HepG2 (cell line): ENCODE results near the gene ZMYND8. TPM values are rescaled to one million over a fixed set of nuclear protein-coding genes. Genes with fewer than 3 reads are reported as not detected.
A peak's percentile ranks its signal among the peaks of the same experiment; 100 is the strongest.

Source experiments
- CEBPG ChIP-seq: IDR thresholded peaks from 2 replicates; pipeline ENCODE4 v1.6.1; 2016
- ONECUT2 ChIP-seq: sonication (generic); formaldehyde crosslinking; IDR thresholded peaks from 2 replicates; pipeline ENCODE4 v1.4.0; 2020; ENCODE audit warnings: missing genetic modification reagents
- PAWR ChIP-seq: sonication (generic); formaldehyde crosslinking; IDR thresholded peaks from 2 replicates; pipeline ENCODE4 v1.4.0; 2020; ENCODE audit warnings: missing genetic modification reagents, mild to moderate bottlenecking, borderline replicate concordance
- PAX8 ChIP-seq: sonication (generic); formaldehyde crosslinking; IDR thresholded peaks from 2 replicates; pipeline ENCODE4 v1.8.0; 2022; ENCODE audit warnings: mild to moderate bottlenecking, missing genetic modification reagents, borderline replicate concordance
- SOX13 ChIP-seq, 3 experiments: fragments of 450-650 bp in 1 of 3; sonication (generic) in 1 of 3; formaldehyde crosslinking in 1 of 3; IDR thresholded peaks in 2 of 3; conservative IDR thresholded peaks in 1 of 3; 2 replicates each; pipeline versions ENCODE4 v1.5.0 to v1.6.1; 2016 to 2020; ENCODE audit warnings: antibody characterized with exemption in 1 of 3, mild to moderate bottlenecking in 1 of 3, missing compliant biosample characterization in 1 of 3, missing genetic modification reagents in 1 of 3, moderate library complexity in 1 of 3
- SPEN ChIP-seq: sonication (generic); formaldehyde crosslinking; IDR thresholded peaks from 2 replicates; pipeline ENCODE4 v1.5.1; 2020; ENCODE audit warnings: low read depth, mild to moderate bottlenecking, missing genetic modification reagents
- ZBED4 ChIP-seq: sonication (generic); formaldehyde crosslinking; IDR thresholded peaks from 2 replicates; pipeline ENCODE4 v1.4.0; 2020; ENCODE audit warnings: missing genetic modification reagents, borderline replicate concordance
- ZBTB44 ChIP-seq: sonication (generic); formaldehyde crosslinking; IDR thresholded peaks from 2 replicates; pipeline ENCODE4 v1.4.0; 2020; ENCODE audit warnings: missing genetic modification reagents
- ZNF180 ChIP-seq: sonication (generic); formaldehyde crosslinking; IDR thresholded peaks from 2 replicates; pipeline ENCODE4 v1.4.0; 2020; ENCODE audit warnings: low read depth, missing genetic modification reagents, borderline replicate concordance
- ZNF30 ChIP-seq: sonication (generic); formaldehyde crosslinking; IDR thresholded peaks from 2 replicates; pipeline ENCODE4 v1.5.0; 2020; ENCODE audit warnings: mild to moderate bottlenecking, missing genetic modification reagents
- ZNF460 ChIP-seq: sonication (generic); formaldehyde crosslinking; IDR thresholded peaks from 2 replicates; pipeline ENCODE4 v1.5.1; 2020; ENCODE audit warnings: missing genetic modification reagents, mild to moderate bottlenecking, borderline replicate concordance
- ZNF512 ChIP-seq: sonication (generic); formaldehyde crosslinking; IDR thresholded peaks from 2 replicates; pipeline ENCODE4 v1.4.0; 2020; ENCODE audit warnings: mild to moderate bottlenecking, missing genetic modification reagents
- ZNF530 ChIP-seq: sonication (generic); formaldehyde crosslinking; IDR thresholded peaks from 2 replicates; pipeline ENCODE4 v1.5.0; 2020; ENCODE audit warnings: low read depth, mild to moderate bottlenecking, missing genetic modification reagents
- polyA plus RNA-seq, 8 experiments: library from polyadenylated mRNA; depleted of rRNA in 3 of 8; stranded (reverse) in 7 of 8; unstranded in 1 of 8; fragments of >200 nt; fragmentation: Illumina TruSeq in 4 of 8; extraction: Trizol in 4 of 8; gene quantifications; 2 replicates each; pipeline versions ENCODE4 v1.2.1 to v1.2.3, GENCODE V29; 2011 to 2016; ENCODE audit warnings: low read depth in 4 of 8, missing spikeins in 1 of 8, mixed read lengths in 1 of 8; ENCODE audit not compliant: insufficient read depth in 1 of 8
- total RNA-seq, 5 experiments: library from RNA; depleted of rRNA; stranded (reverse); fragments of >200 nt; fragmentation: Illumina TruSeq; extraction: Trizol; gene quantifications; 2 replicates each; pipeline ENCODE4 v1.2.3, GENCODE V29; 2016; ENCODE audit warnings: low read depth in 1 of 5

The ZMYND8 gene
- total and polyA plus RNA-seq, 2 of the 13 experiments (the other 11 are each of a cell fraction or from before 2014, with no cell fraction given), result 53.9 to 84.7 TPM

GRCh38 chr20:47195573-47195972 is 160.9 kb downstream of the ZMYND8 start (continued):
- no peak for TF ChIP-seq ZBED4 (CRISPR knock-in tag)
- TF ChIP-seq ZNF460, result no peak
- no peak for TF ChIP-seq ZNF180 (CRISPR knock-in tag)
- no peak for TF ChIP-seq ZNF512 (CRISPR knock-in tag)
- no peak for TF ChIP-seq SOX13 (IDR thresholded peaks at IDR 0.05)
- TF ChIP-seq SOX13 (CRISPR knock-in tag; conservative IDR thresholded peaks at IDR 0.05 in 1 of 2, IDR thresholded peaks at IDR 0.05 in 1 of 2), result 0 out of 4 replicates have a peak, but pooled peaks of 1 of the 2 experiments have one; percentile 12
- no peak for TF ChIP-seq ZBTB44 (CRISPR knock-in tag)
- TF ChIP-seq PAWR (CRISPR knock-in tag), result no peak
- no peak for TF ChIP-seq PAX8
- TF ChIP-seq ZNF530, result no peak
- no peak for TF ChIP-seq ONECUT2 (CRISPR knock-in tag)
- TF ChIP-seq CEBPG (CRISPR knock-in tag), result no peak
- no peak for TF ChIP-seq ZNF30 (CRISPR knock-in tag)
- TF ChIP-seq SPEN (CRISPR knock-in tag), result no peak
